Uterus (tissue), 4 donors: Measurements from ENCODE around the gene CCNY. TPM values are rescaled to one million over a fixed set of nuclear protein-coding genes. Genes with fewer than 3 reads are reported as not detected.
"Not testable (repeated sequence)": the region's sequence is repeated elsewhere in the genome, so short reads cannot be mapped to it uniquely, and the experiment has no call there.

Source experiments
- DNase-seq, 2 donors: peaks; one replicate each; pipeline ENCODE4 v3.0.0-alpha.2; 2019 to 2020
- H3K27ac ChIP-seq, 2 donors: fragments of 200-600 bp; sonication (generic); 1 replicate in 1 of 2; 2 replicates in 1 of 2; pipeline ENCODE4 v1.5.1; 2016 to 2018
- H3K27me3 ChIP-seq, 2 donors: fragments of 200-600 bp; sonication (generic); one replicate each; pipeline ENCODE4 v1.5.1; 2018 to 2019; ENCODE audit warnings: control low read depth in 1 of 2
- H3K36me3 ChIP-seq, 2 donors: fragments of 200-600 bp; sonication (generic); one replicate each; pipeline ENCODE4 v1.5.1; 2019; ENCODE audit warnings: control low read depth in 1 of 2
- H3K4me1 ChIP-seq, 2 donors: fragments of 200-600 bp; sonication (generic); one replicate each; pipeline ENCODE4 v1.5.1; 2018 to 2019; ENCODE audit warnings: control low read depth in 1 of 2
- H3K4me3 ChIP-seq, 2 donors: fragments of 200-600 bp; sonication (generic); 1 replicate in 1 of 2; 2 replicates in 1 of 2; pipeline ENCODE4 v1.5.1; 2018 to 2019; ENCODE audit warnings: mild to moderate bottlenecking in 1 of 2
- H3K9me3 ChIP-seq, 2 donors: fragments of 200-600 bp; sonication (generic); one replicate each; pipeline ENCODE4 v1.5.1; 2019; ENCODE audit warnings: control low read depth in 1 of 2
- POLR2A ChIP-seq, 2 donors: fragments of 450-650 bp; IDR thresholded peaks; one replicate each; pipeline ENCODE4 v1.6.1; 2016; ENCODE audit warnings: antibody characterized with exemption in 2 of 2, mild to moderate bottlenecking in 1 of 2, moderate library complexity in 1 of 2
- intact Hi-C: fragments of 100-400 bp; cut with DNase I; formaldehyde crosslinking; loops from one replicate; pipeline ENCODE4 v1.15.1; 2023; ENCODE audit warnings: low total_unique reads
- total RNA-seq, 4 donors: library from RNA; depleted of rRNA in 3 of 4; stranded (reverse); fragments of >200 nt in 3 of 4; gene quantifications; one replicate each; pipeline versions ENCODE4 v1.1.0 to v1.2.4, GENCODE V29; 2014 to 2023
- TF ChIP-seq, protein P1 (sequence below), 4 experiments: fragments of 200-600 bp in 2 of 4; fragments of 450-650 bp in 2 of 4; sonication (generic) in 2 of 4; IDR thresholded peaks; one replicate each; pipeline ENCODE4 v1.5.1; 2016 to 2019; ENCODE audit warnings: antibody characterized with exemption in 4 of 4, mild to moderate bottlenecking in 2 of 4, moderate library complexity in 1 of 4
- donor health status: DM: yes; HTN: yes; CAD: no.

CCNY gene
- total RNA-seq, 4 donors from 2014 or later = 28.2 to 79.2 (median 46.2) TPM

DNA sequence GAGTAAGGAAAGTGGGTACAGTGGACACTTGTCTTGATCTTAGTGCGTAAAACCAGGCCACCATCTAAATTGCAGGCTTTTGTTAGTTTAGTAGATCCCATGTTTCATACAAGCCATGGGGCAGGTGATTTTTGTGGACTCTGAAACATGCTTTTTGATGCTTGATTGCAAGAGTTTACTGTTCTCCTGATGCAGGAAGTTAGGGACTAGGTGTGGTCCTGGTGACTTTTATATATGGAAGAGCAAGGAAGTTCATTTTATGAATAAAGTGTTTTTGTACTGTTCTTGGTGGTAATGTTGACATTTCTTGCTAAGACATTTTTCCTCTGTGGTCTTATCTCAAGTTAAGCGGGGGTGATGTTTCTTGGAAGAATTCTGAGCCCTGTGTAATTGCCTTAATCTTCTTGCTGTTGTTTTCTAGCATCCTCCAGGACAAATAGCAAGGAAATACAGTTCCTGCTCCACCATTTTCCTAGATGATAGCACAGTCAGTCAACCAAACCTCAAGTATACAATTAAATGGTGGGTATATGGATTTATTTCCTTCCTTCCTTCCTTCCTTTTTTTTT is 179.9 kb downstream of the CCNY start:
- DNase-seq = no peak
- no peaks in the 10 kb centered on the region for H3K9me3 ChIP-seq
- no peak overlapping the region for H3K4me3 ChIP-seq
- TF ChIP-seq, protein P1, sequence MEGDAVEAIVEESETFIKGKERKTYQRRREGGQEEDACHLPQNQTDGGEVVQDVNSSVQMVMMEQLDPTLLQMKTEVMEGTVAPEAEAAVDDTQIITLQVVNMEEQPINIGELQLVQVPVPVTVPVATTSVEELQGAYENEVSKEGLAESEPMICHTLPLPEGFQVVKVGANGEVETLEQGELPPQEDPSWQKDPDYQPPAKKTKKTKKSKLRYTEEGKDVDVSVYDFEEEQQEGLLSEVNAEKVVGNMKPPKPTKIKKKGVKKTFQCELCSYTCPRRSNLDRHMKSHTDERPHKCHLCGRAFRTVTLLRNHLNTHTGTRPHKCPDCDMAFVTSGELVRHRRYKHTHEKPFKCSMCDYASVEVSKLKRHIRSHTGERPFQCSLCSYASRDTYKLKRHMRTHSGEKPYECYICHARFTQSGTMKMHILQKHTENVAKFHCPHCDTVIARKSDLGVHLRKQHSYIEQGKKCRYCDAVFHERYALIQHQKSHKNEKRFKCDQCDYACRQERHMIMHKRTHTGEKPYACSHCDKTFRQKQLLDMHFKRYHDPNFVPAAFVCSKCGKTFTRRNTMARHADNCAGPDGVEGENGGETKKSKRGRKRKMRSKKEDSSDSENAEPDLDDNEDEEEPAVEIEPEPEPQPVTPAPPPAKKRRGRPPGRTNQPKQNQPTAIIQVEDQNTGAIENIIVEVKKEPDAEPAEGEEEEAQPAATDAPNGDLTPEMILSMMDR (IDR thresholded peaks at IDR 0.05) = no peak
- TF ChIP-seq POLR2A (IDR thresholded peaks at IDR 0.05) = no peak
- H3K27me3 ChIP-seq = no peaks in the 10 kb centered on the region
- no peaks in the 10 kb centered on the region for H3K4me1 ChIP-seq
- intact Hi-C loops = no loop called here
- peak overlapping the region in 1 of 2 donors; percentile 57 for H3K27ac ChIP-seq
- H3K36me3 ChIP-seq = no peaks in the 10 kb centered on the region

- Histone ChIP-seq H3K36me3 (no peaks in the 10 kb centered on the region), H3K4me1 (no peaks in the 10 kb centered on the region), H3K27ac (peak overlapping the region; percentile 2 to 57), H3K9me3 (no peaks in the 10 kb centered on the region), H3K4me3 (no peak overlapping the region), H3K27me3 (no peaks in the 10 kb centered on the region)
- no peak for TF ChIP-seq POLR2A (IDR thresholded peaks at IDR 0.05)
- TF ChIP-seq, protein P1 (IDR thresholded peaks at IDR 0.05) = no peak
- intact Hi-C loops = no loop called here
- DNase-seq = peak; percentile 25 to 34
Observed at GRCh38 chr10:35517431-35518181, 181.3 kb downstream of the CCNY start.

- H3K9me3 ChIP-seq, intact Hi-C loops, DNase-seq, H3K36me3 ChIP-seq, H3K4me1 ChIP-seq, H3K27me3 ChIP-seq, H3K4me3 ChIP-seq: not testable (repeated sequence)
- H3K27ac ChIP-seq = peak overlapping the region in 1 of 2 donors; percentile 57
Observed at GRCh38 chr10:35518187-35518586, 181.9 kb downstream of the CCNY start.

GRCh38 chr10:35520996-35521395 is 184.7 kb downstream of the CCNY start:
- Histone ChIP-seq H3K36me3 (no peaks in the 10 kb centered on the region), H3K4me1 (no peaks in the 10 kb centered on the region), H3K4me3 (no peak overlapping the region), H3K27ac (no peak overlapping the region), H3K27me3 (no peaks in the 10 kb centered on the region), H3K9me3 (no peaks in the 10 kb centered on the region)
- DNase-seq = no peak
- intact Hi-C loops = no loop called here
- TF ChIP-seq, protein P1 (IDR thresholded peaks at IDR 0.05) = no peak
- TF ChIP-seq POLR2A (IDR thresholded peaks at IDR 0.05) = no peak

DNA sequence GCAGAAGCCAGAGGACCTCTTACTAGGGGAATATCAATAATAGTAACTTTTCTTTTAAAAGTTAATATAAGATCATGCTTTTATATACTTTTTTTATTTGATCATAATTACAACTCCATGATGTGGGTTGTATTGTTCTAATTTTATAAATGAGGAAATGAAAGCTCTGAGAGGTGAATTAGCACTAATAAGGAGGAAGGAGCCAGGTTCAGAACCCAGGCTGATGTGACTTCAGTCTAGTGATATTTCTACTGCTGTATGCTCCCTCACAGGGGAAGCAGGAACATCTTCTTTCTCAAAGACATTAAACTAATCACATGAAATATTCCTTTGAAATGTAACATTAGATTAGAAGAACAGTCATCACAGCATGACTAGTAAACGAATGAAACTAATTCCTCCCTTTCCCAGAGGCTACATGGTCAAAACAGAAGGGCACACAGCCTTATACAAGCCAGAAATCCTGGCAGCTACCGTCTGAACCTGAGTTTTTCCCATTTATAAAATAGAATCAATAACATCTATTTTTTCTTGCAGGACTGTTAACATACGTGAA is 187.4 kb downstream of the CCNY start:
- intact Hi-C loops = no loop called here
- H3K9me3 ChIP-seq = no peaks in the 10 kb centered on the region
- TF ChIP-seq POLR2A (IDR thresholded peaks at IDR 0.05) = no peak

DNA sequence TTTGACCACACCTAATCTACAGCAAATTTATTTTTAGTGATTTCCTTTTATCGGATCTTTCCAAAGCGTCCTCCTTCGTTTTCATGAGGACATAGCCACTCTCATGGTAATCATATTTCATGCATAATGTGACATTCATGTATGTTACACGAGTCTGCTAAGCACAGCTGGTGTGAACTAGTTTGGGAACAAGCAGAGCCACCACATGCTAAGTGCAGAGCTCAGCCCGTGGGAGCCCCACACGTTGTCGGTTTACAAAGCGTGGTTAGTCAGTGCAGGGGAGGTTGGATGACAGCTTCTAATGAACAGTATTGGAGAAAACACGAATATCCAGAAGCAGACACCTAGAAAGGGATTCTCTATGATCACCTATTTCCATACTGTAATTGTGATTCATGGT is 190.4 kb downstream of the CCNY start:
- Histone ChIP-seq H3K36me3 (no peaks in the 10 kb centered on the region), H3K9me3 (no peaks in the 10 kb centered on the region), H3K27me3 (no peaks in the 10 kb centered on the region), H3K4me3 (no peak overlapping the region), H3K4me1 (no peaks in the 10 kb centered on the region), H3K27ac (no peak overlapping the region)
- no peak for TF ChIP-seq POLR2A (IDR thresholded peaks at IDR 0.05)
- TF ChIP-seq, protein P1 (IDR thresholded peaks at IDR 0.05) = no peak
- DNase-seq = no peak
- intact Hi-C loops = no loop called here

More for the DNA sequence above, 187.4 kb downstream of the CCNY start:
- DNase-seq = no peak
- Histone ChIP-seq H3K36me3 (no peaks in the 10 kb centered on the region), H3K4me1 (no peaks in the 10 kb centered on the region), H3K4me3 (no peak overlapping the region), H3K27ac (no peak overlapping the region), H3K27me3 (no peaks in the 10 kb centered on the region)
